DND-41 (cell line): ENCODE measurements around the gene BTBD8.

Experiments used
- CTCF ChIP-seq: IDR thresholded peaks from 2 replicates; pipeline ENCODE4 v1.5.1; 2012; ENCODE audit warnings: borderline replicate concordance, low read length, moderate library complexity, mild to moderate bottlenecking; ENCODE audit not compliant: poor library complexity, severe bottlenecking; ENCODE audit errors: extremely low read depth
- EZH2 ChIP-seq: IDR thresholded peaks from 3 replicates; pipeline ENCODE4 v1.6.1; 2012; ENCODE audit warnings: borderline replicate concordance, low read depth, mild to moderate bottlenecking, moderate library complexity, low read length, inconsistent platforms; ENCODE audit not compliant: severe bottlenecking

GRCh38 chr1:92169214-92170005, 89.3 kb downstream of the BTBD8 start:
- TF ChIP-seq CTCF (no peak), EZH2 (no peak)
